ENCODE measurements around the gene PHACTR3. TPM values are rescaled to one million over a fixed set of nuclear protein-coding genes. Genes with fewer than 3 reads are reported as not detected.

PHACTR3 gene
- total RNA-seq, 1 donor from 2014 or later: 1.1 TPM

DNA sequence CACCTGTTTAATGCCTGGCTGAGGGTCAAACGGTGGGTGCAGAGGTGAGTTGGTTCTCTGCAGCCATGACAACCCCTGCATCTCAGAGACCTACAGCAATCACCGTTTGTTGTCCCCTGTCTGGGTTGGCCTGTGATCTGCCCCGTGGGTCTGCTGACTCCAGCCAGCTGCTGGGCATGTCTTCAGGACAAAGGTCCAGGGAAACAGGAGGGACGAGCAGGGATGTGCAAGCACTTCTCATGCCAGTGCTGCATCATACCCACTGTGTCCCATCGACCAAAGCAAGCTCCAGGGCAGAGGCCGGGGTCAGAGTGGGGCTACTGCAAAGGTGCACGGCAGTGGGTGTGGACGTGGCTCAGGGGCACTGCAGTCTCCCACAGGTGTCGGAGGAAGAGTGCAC, 150.2 kb downstream of the PHACTR3 start:
- Mint-ChIP-seq H3K9me3 (ENCODE audit: low read depth) (no peaks in the 10 kb centered on the region), H3K36me3 (ENCODE audit: insufficient read depth) (no peaks in the 10 kb centered on the region), H3K27ac (no peak overlapping the region), H3K4me1 (ENCODE audit: low read depth) (no peaks in the 10 kb centered on the region), H3K4me3 (ENCODE audit: low read depth) (no peak overlapping the region), H3K27me3 (peaks cover 50% of the 10 kb centered on the region)
- TF ChIP-seq, protein P1, sequence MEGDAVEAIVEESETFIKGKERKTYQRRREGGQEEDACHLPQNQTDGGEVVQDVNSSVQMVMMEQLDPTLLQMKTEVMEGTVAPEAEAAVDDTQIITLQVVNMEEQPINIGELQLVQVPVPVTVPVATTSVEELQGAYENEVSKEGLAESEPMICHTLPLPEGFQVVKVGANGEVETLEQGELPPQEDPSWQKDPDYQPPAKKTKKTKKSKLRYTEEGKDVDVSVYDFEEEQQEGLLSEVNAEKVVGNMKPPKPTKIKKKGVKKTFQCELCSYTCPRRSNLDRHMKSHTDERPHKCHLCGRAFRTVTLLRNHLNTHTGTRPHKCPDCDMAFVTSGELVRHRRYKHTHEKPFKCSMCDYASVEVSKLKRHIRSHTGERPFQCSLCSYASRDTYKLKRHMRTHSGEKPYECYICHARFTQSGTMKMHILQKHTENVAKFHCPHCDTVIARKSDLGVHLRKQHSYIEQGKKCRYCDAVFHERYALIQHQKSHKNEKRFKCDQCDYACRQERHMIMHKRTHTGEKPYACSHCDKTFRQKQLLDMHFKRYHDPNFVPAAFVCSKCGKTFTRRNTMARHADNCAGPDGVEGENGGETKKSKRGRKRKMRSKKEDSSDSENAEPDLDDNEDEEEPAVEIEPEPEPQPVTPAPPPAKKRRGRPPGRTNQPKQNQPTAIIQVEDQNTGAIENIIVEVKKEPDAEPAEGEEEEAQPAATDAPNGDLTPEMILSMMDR (IDR thresholded peaks at IDR 0.05; ENCODE audit: unreplicated experiment): no peak
- DNase-seq (ENCODE audit: low spot score, unreplicated experiment): no peak

- H3K4me1 Mint-ChIP-seq (ENCODE audit: low read depth): no peaks in the 10 kb centered on the region
- H3K36me3 Mint-ChIP-seq (ENCODE audit: insufficient read depth): no peaks in the 10 kb centered on the region
- H3K27ac Mint-ChIP-seq: no peak overlapping the region
- no peak overlapping the region for H3K4me3 Mint-ChIP-seq (ENCODE audit: low read depth)
- no peak for DNase-seq (ENCODE audit: low spot score, unreplicated experiment)
- TF ChIP-seq, protein P1 (IDR thresholded peaks at IDR 0.05; ENCODE audit: unreplicated experiment): no peak
- no peaks in the 10 kb centered on the region for H3K9me3 Mint-ChIP-seq (ENCODE audit: low read depth)
- peaks cover 39% of the 10 kb centered on the region for H3K27me3 Mint-ChIP-seq
These were observed 151.9 kb downstream of the PHACTR3 start for GRCh38 chr20:59756241-59756640.

DNA sequence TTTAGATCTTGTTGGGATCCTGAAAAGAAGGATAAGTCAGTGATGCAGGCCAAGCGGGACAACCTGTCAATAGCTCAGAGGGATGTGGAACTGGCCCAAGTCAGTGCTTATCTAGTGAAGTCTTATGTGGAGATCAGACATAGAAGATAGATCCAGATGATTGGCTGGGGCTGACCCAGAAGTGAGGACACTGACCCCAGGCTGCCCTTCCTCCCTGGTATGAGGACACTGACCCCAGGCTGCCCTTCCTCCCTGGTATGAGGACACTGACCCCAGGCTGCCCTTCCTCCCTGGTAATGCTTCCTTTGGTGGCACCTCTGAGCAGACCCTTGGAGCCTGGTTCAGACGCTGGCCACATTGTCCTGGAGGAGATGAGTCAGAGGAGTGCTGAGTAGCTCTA, 159.7 kb downstream of the PHACTR3 start:
- H3K27me3 Mint-ChIP-seq: peaks cover 50% of the 10 kb centered on the region
- no peak overlapping the region for H3K4me3 Mint-ChIP-seq (ENCODE audit: low read depth)
- TF ChIP-seq, protein P1 (IDR thresholded peaks at IDR 0.05; ENCODE audit: unreplicated experiment): no peak
- no peaks in the 10 kb centered on the region for H3K4me1 Mint-ChIP-seq (ENCODE audit: low read depth)
- DNase-seq (ENCODE audit: low spot score, unreplicated experiment): no peak
- no peaks in the 10 kb centered on the region for H3K36me3 Mint-ChIP-seq (ENCODE audit: insufficient read depth)
- peaks cover 8% of the 10 kb centered on the region for H3K9me3 Mint-ChIP-seq (ENCODE audit: low read depth)
- H3K27ac Mint-ChIP-seq: no peak overlapping the region

DNA sequence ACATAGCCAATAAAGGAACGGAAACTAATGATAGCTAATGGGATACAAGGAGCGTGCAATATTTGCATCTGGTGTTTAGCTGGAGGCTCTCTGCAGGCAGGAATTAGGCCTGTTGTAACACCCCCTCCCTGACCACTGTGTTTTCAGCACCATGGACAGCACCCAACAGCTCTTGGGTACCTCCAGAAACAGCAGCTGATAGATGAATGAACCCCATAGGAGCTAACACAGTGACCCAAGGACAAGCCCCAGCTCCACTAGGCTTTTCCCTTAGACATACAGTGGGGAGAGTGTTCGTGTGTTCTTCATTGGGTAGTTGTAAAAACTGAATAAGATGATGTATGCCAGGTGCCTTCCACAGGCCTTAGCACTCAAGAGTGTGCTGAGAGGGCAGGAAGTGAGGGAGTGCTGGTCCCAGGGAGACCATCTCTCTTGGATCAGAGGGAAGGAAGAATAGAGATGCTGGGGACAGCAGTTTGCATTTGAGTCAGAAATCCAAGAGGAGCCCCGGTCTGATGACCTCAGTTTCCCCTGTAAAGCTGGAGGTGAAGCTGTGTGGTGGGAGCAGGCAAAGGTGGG, 161.3 kb downstream of the PHACTR3 start:
- Mint-ChIP-seq H3K36me3 (ENCODE audit: insufficient read depth) (no peaks in the 10 kb centered on the region), H3K4me3 (ENCODE audit: low read depth) (no peak overlapping the region), H3K27ac (no peak overlapping the region), H3K4me1 (ENCODE audit: low read depth) (no peaks in the 10 kb centered on the region), H3K27me3 (peaks cover 52% of the 10 kb centered on the region), H3K9me3 (ENCODE audit: low read depth) (peaks cover 8% of the 10 kb centered on the region)
- TF ChIP-seq, protein P1 (IDR thresholded peaks at IDR 0.05; ENCODE audit: unreplicated experiment): no peak
- peak; percentile 20 for DNase-seq (ENCODE audit: low spot score, unreplicated experiment)

GRCh38 chr20:59767656-59768055, 163.3 kb downstream of the PHACTR3 start:
- no peaks in the 10 kb centered on the region for H3K4me1 Mint-ChIP-seq (ENCODE audit: low read depth)
- no peak overlapping the region for H3K4me3 Mint-ChIP-seq (ENCODE audit: low read depth)
- TF ChIP-seq, protein P1 (IDR thresholded peaks at IDR 0.05; ENCODE audit: unreplicated experiment): no peak
- no peaks in the 10 kb centered on the region for H3K36me3 Mint-ChIP-seq (ENCODE audit: insufficient read depth)
- DNase-seq (ENCODE audit: low spot score, unreplicated experiment): no peak
- no peak overlapping the region for H3K27ac Mint-ChIP-seq
- H3K9me3 Mint-ChIP-seq (ENCODE audit: low read depth): peaks cover 8% of the 10 kb centered on the region
- peaks cover 55% of the 10 kb centered on the region for H3K27me3 Mint-ChIP-seq

Measured in progenitor cell of endocrine pancreas (in vitro differentiated cells).